Measurements from ENCODE around the gene OXTR. TPM values are rescaled to one million over a fixed set of nuclear protein-coding genes. Genes with fewer than 3 reads are reported as not detected.

The OXTR gene
- total RNA-seq, 1 experiment from 2014 or later, result 4.6 TPM

DNA sequence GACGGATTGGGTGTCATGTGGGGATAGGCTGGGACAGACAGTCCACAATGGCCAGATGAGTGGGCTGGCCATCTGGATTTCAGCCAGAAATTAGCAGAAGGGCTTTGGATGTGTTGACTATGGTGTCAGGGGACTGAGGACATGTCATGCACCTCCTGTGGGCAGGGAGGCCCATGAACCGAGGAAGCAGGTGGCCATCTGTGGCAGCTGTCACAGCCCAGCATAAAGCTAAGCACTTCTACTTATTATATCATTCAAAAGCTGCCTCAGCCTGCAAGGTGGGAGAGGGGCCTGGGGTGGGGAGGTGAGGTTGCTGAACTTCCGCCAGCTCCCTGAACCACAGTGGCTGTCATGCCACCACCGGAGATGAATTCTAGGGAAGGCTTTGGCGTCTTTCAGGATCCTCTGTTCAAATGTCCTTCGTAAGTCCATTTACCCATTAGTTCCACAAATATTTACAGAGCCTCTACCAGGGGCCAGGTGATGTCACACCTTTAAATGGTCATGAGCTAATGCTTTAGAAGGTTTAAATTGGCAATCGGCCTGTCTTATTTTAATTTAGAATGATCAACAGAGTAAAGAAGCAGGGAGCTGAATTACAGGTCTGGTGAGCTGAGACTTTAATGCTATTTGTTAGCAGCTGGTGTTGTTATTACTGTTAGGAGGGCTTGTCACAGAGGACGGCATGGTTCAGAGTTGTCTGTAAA lies 59.5 kb downstream of the OXTR start:
- CTCF ChIA-PET, result no interaction called here
- H3K4me3 ChIP-seq (ENCODE audit: low read depth, low read length), result no peak overlapping the region
- POLR2A ChIA-PET, result no interaction called here
- no TSS peak for BruUV-seq (replicated peaks)
- no peak overlapping the region for H3K4me3 Mint-ChIP-seq (ENCODE audit: unreplicated experiment)
- H3K9me3 Mint-ChIP-seq (ENCODE audit: unreplicated experiment), result no peaks in the 10 kb centered on the region
- no peaks in the 10 kb centered on the region for H3K36me3 ChIP-seq (ENCODE audit: control insufficient read depth, insufficient read depth, low read length)
- no peak for DNase-seq
- H3K4me1 ChIP-seq, result no peaks in the 10 kb centered on the region
- no peaks in the 10 kb centered on the region for H3K4me1 Mint-ChIP-seq (ENCODE audit: low read depth, unreplicated experiment)
- H3K27me3 Mint-ChIP-seq (ENCODE audit: insufficient read depth, unreplicated experiment), result no peaks in the 10 kb centered on the region
- H3K9me3 ChIP-seq, result no peaks in the 10 kb centered on the region
- no peaks in the 10 kb centered on the region for H3K27me3 ChIP-seq (replicated peaks; ENCODE audit: control insufficient read depth, insufficient read depth, low read length)
- no peaks in the 10 kb centered on the region for H3K36me3 Mint-ChIP-seq (ENCODE audit: insufficient read depth, unreplicated experiment)
- no peak overlapping the region for H3K27ac Mint-ChIP-seq (ENCODE audit: unreplicated experiment)
- intact Hi-C loops (cut with micrococcal nuclease; ENCODE audit: unreplicated experiment), result no loop called here
- TF ChIP-seq, protein P1, sequence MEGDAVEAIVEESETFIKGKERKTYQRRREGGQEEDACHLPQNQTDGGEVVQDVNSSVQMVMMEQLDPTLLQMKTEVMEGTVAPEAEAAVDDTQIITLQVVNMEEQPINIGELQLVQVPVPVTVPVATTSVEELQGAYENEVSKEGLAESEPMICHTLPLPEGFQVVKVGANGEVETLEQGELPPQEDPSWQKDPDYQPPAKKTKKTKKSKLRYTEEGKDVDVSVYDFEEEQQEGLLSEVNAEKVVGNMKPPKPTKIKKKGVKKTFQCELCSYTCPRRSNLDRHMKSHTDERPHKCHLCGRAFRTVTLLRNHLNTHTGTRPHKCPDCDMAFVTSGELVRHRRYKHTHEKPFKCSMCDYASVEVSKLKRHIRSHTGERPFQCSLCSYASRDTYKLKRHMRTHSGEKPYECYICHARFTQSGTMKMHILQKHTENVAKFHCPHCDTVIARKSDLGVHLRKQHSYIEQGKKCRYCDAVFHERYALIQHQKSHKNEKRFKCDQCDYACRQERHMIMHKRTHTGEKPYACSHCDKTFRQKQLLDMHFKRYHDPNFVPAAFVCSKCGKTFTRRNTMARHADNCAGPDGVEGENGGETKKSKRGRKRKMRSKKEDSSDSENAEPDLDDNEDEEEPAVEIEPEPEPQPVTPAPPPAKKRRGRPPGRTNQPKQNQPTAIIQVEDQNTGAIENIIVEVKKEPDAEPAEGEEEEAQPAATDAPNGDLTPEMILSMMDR (IDR thresholded peaks at IDR 0.05; ENCODE audit: insufficient read depth in 1 of 2, low read depth in 1 of 2, low read length in 1 of 2, severe bottlenecking in 1 of 2, unreplicated experiment in 1 of 2), result no peak

DNA sequence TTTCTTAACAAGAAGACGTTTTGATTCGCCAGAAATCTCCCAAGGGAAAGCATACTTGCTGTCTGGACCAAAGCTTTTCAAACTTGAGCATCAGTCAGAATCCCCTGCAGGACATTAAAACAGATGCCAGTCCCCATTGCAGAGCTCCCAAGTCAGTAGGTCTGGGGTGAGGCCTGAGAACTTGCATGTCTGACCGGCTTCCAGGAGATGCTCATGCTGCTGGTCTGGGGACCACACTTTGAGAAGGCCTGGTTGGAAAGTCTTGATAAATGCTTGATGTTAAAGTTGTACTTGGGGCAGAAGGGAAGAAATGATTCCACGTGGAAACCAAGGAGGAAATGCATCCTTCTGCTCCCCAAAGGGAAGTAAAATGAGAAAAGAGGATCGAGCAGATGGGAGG lies 60.1 kb downstream of the OXTR start:
- Mint-ChIP-seq H3K27ac (ENCODE audit: unreplicated experiment) (no peak overlapping the region), H3K4me3 (ENCODE audit: unreplicated experiment) (no peak overlapping the region), H3K27me3 (ENCODE audit: insufficient read depth, unreplicated experiment) (no peaks in the 10 kb centered on the region), H3K4me1 (ENCODE audit: low read depth, unreplicated experiment) (no peaks in the 10 kb centered on the region), H3K36me3 (ENCODE audit: insufficient read depth, unreplicated experiment) (no peaks in the 10 kb centered on the region), H3K9me3 (ENCODE audit: unreplicated experiment) (no peaks in the 10 kb centered on the region)
- BruUV-seq (replicated peaks), result no TSS peak
- no peaks in the 10 kb centered on the region for H3K4me1 ChIP-seq
- ChIA-PET POLR2A (no interaction called here), CTCF (no interaction called here)
- no peaks in the 10 kb centered on the region for H3K9me3 ChIP-seq
- no peak overlapping the region for H3K4me3 ChIP-seq (ENCODE audit: low read depth, low read length)
- no peaks in the 10 kb centered on the region for H3K36me3 ChIP-seq (ENCODE audit: control insufficient read depth, insufficient read depth, low read length)
- no peak for DNase-seq
- intact Hi-C loops (cut with micrococcal nuclease; ENCODE audit: unreplicated experiment), result no loop called here
- H3K27me3 ChIP-seq (replicated peaks; ENCODE audit: control insufficient read depth, insufficient read depth, low read length), result no peaks in the 10 kb centered on the region
- TF ChIP-seq, protein P1 (IDR thresholded peaks at IDR 0.05; ENCODE audit: insufficient read depth in 1 of 2, low read depth in 1 of 2, low read length in 1 of 2, severe bottlenecking in 1 of 2, unreplicated experiment in 1 of 2), result no peak

DNA sequence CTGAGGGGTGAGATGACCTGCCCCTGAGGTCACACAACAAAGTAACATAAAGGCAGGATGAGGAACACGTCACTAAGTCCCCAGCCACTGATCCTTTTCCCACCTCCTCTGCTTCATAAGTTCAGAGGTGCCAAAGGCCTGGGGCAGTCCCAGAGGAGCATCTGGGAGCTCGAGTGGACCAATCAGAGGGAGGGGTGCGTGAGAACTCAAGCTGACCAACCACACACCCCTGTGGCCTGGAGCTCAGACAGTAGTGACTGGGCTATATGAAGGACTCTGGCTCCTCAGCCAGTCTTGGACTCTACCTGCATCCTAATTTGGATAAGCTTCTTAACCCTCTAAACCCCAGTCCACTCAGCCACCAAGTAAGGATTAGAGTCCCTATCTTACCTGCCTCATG lies 63.8 kb downstream of the OXTR start:
- H3K27me3 ChIP-seq (replicated peaks; ENCODE audit: control insufficient read depth, insufficient read depth, low read length), result no peaks in the 10 kb centered on the region
- no peaks in the 10 kb centered on the region for H3K4me1 ChIP-seq
- Mint-ChIP-seq H3K36me3 (ENCODE audit: insufficient read depth, unreplicated experiment) (no peaks in the 10 kb centered on the region), H3K9me3 (ENCODE audit: unreplicated experiment) (no peaks in the 10 kb centered on the region), H3K4me3 (ENCODE audit: unreplicated experiment) (no peak overlapping the region), H3K4me1 (ENCODE audit: low read depth, unreplicated experiment) (no peaks in the 10 kb centered on the region), H3K27ac (ENCODE audit: unreplicated experiment) (no peak overlapping the region), H3K27me3 (ENCODE audit: insufficient read depth, unreplicated experiment) (no peaks in the 10 kb centered on the region)
- no peaks in the 10 kb centered on the region for H3K9me3 ChIP-seq
- no peak for DNase-seq
- ChIA-PET POLR2A (no interaction called here), CTCF (no interaction called here)
- H3K4me3 ChIP-seq (ENCODE audit: low read depth, low read length), result no peak overlapping the region
- TF ChIP-seq, protein P1 (IDR thresholded peaks at IDR 0.05; ENCODE audit: insufficient read depth in 1 of 2, low read depth in 1 of 2, low read length in 1 of 2, severe bottlenecking in 1 of 2, unreplicated experiment in 1 of 2), result no peak
- no TSS peak for BruUV-seq (replicated peaks)
- intact Hi-C loops (cut with micrococcal nuclease; ENCODE audit: unreplicated experiment), result no loop called here
- H3K36me3 ChIP-seq (ENCODE audit: control insufficient read depth, insufficient read depth, low read length), result no peaks in the 10 kb centered on the region
